Dedifferentiated amniotic fluid mesenchymal stem cell (primary cell): ENCODE measurements around the gene ADARB2.
"Not testable (repeated sequence)": the region's sequence is repeated elsewhere in the genome, so short reads cannot be mapped to it uniquely, and the experiment has no call there.

ENCODE experiments used
- DNase-seq: peaks from one replicate; pipeline ENCODE4 v3.0.0-alpha.2; 2016; ENCODE audit errors: extremely low spot score

The ADARB2 gene

DNA sequence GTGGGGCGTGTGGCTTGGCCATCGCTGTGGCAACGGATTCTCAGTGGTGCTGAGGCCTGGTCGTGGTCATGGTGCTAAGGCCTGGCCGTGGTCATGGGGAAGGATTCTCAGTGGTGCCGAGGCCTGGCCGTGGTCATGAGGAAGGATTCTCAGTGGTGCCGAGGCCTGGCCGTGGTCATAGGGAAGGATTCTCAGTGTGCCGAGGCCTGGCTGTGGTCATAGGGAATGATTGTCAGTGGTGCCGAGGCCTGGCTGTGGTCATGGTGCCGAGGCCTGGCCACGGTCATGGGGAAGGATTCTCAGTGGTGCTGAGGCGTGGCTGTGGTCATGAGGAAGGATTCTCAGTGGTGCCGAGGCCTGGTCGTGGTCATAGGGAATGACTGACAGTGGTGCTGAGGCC lies 327.9 kb downstream of the ADARB2 start:
- DNase-seq, result no peak

DNA sequence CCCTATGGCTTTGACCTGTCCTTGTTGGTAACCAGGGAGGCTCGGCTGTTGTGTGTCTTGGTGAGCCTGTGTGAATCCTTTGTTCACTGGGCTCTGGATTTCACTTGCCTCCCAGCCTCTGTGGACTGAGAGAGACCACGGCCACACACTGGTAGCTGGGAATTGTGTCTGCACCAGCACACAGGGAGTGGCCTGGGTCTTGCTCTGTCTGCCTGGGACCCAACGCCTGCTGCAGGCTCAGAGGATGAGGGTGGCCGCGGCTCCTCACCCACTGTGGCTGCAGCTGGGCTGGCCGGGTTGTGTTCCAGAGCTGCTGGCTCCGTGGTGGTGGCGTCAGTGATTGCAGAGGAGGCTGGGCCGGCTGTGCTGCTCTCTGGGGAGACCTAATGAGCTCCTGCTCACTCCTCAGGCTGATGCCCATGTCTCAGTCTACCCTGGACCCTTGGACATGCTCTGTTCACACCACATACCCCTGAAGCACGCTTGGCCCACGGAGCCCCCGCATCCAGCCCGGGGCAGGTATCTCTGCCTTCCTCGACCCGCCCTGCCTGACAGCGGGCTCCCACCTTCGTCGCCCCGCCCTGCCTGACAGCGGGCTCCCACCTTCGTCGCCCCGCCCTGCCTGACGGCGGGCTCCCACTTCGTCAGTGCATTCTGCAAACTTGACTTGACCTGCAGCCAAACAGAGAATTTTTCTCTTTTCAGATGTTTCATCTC lies 328.5 kb downstream of the ADARB2 start:
- no peak for DNase-seq

DNA sequence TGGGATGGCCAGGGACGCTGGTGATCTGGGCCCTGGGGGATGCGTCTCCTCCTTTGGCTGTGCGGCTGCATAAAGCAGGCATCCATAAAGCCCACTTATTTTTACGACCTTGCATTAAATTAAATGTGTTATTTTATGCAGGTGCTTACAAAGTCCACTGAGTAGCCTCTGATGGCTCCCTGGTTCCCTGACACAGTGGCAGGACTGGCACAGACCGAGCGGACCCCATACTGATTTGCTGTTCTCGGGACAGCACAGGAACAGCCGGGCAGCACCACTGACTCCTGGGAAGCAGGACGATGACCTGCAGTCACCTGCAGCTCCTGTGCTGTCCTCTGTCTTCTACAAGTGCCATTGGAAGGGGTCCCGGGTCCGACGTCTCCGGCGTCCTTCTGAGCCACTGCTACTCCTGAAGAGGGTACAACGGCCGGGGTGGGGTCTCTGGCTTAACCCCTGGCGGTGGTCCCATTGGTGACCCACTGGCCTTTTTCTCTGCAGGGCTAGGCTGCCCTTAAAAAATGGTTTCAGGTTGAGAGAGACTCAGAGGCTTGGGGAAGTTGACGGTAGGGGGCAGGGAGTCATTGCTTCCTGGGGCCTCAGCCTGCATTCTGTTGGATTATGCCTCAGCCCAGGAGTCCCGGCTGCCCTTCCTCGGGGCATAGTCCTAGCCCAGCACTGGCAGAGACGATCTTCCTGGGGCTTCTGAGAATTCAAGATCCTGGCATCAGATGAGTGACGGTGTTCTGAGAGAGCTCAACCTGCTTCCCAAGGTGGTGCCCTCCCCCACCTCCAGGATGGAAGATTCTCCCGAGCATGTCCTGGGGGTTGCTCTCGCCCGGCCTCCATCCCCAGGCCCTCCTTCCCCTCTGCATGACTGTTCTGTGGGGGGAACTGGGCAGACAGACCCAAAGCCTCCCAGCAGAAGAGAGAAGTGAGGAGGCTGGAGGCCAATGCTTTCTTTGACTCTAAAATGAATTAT lies 330.1 kb downstream of the ADARB2 start:
- DNase-seq, result no peak

GRCh38 chr10:1406132-1406966 lies 331.0 kb downstream of the ADARB2 start:
- no peak for DNase-seq

- DNase-seq, result no peak
These were observed 332.7 kb downstream of the ADARB2 start for GRCh38 chr10:1404323-1405260.

DNA sequence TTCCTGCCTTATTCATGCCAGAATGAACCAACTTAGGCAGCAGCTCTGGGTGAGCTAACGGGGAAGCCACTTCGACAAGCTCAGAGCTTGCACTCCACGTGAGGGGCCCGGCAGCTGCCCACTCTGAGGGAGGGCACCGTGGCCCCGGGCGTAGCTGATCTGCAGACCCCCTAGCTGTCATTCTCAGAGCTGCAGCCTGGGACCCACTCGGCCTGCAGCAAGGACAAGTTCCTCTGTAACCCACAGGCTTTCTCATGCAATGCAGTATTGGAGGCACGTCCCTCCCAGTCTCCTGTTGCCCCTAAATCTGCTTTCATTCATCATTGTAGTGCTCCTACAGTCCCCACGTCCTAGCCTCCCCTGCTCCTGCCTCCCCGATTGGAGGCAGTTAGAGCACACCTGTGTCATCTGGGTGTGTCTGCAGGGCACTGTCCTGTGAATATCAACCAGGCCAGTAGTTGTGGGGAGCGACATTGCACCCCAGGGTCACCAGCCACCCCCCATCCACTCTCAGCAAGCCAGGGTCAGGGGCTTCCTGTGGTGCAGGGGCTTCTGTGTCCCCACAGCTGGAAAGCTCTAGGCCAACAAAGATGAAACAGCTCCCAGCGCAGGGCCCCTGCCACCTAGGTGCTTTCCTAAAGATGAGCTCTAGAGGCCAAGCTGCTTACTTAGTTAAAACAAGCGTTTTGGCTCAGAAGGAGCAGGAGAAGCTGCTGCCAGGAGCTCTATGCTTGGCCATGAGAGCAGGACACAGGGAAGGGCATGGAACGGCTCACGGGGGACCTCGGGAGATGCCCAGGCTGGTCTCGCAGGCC lies 333.6 kb downstream of the ADARB2 start:
- DNase-seq, result no peak

DNA sequence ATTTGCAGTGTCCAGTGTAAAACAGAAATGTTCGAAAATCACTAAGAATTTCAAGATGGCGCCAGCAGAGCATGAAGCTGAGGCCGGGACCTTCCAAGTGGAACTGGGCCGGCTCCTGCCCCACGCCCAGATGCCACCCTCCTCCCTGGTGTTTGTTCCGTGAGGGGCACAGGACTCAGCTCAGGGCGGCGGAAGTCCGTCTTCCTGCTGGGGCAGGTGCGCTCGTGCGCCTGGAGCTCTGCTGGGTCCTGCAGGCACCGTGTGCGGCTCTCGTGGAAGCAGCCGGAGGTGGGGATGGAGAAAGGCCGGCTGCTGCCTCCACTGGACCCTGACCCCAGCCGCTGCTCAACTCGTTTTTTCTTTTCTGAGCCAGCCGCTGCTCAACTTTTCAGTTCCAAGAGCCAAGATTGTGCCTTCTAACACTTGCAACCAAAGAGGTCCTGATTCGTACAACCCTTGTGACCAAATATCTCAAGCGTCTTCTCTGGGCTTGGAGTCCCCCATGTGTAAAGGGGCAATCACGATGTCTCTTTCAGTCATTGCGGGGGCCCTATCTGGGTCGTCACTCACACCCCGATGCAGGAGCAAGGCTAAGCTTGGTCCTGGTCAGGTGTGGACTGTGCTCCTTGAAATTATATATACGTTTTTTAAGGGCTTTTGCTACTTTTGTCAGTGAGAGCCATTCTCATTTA lies 334.4 kb downstream of the ADARB2 start:
- DNase-seq, result no peak

GRCh38 chr10:1402016-1402770 lies 335.1 kb downstream of the ADARB2 start:
- no peak for DNase-seq

DNA sequence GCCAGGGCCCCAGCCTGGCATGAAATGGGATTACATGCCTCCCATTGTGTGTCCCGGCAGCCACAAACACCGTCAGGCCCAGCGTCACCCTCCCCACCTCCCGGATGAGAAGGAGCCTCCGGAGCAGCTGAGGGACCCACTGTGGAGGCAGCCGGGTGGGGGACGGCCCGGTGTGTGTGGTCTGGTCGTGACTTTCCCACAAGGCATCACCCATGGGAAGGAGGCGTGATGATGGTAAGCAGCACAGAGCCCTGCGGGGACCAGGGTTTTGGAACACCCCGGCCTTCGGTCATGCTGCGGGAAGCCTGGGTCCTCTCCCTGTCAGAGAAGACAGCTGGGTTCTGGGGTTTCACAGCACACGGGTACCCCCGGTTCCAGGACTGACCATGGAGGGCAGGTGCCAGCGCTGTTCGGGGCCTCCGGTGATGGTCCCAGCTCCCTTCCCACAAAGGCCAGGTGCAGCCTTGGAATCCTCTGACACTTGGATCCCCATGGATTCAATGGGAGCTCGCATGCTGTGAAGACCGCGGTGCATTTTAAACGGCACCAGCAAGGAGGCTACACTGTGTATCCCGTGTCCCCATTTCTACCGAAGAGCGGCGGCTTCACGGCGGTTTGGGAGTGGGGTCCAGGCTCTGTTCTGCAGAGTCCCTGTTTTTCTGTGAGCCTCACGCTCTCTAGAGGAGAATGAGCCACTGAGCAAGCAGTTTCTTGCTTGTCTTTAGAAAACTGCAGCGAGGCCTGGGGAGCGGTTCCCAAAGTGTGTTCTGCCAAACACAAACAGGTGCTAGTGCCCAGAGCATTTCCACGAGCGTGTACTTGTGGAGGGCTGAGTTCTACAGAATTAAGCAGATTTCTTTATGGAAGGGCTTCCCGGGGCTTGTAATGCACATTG lies 336.0 kb downstream of the ADARB2 start:
- no peak for DNase-seq

GRCh38 chr10:1400101-1401070 lies 336.9 kb downstream of the ADARB2 start:
- no peak for DNase-seq

GRCh38 chr10:1399431-1400100 lies 337.8 kb downstream of the ADARB2 start:
- no peak for DNase-seq

DNA sequence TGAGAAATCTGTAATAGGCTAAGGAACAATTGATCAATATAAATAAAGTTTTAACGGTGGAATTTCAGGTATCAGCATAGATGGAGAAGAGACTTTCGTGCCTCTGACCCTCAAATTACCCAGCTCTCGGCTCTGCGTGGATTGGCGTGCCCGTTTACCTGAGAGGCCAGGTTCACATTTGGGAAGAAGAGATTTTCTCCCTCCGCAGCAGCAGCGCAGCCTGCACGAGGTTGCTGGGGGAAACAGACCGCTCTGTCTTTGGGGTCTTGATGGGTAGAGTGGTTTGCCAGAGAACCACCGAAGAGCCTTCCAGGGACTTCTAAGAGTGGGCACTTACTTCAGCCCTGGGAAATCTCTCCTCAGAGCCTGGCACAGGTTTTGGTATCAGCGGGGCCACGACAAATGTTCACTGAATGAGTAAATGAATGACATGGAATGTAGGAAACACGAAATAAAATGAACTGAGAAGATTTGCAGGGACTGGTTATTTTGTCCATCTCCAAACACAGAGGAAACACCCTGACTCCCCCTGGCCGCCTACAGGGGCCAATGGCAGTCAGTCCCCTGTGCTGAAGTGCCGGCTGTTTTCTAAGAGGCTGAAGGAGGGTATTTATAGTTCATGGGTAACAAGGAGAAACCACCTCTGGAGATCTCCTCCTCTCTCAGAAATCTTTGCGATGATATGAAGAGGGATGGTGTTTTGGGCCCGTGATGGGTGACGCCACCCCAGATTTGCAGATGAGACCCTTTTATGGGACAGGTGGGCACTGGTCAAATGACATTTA lies 338.5 kb downstream of the ADARB2 start:
- DNase-seq, result no peak

DNA sequence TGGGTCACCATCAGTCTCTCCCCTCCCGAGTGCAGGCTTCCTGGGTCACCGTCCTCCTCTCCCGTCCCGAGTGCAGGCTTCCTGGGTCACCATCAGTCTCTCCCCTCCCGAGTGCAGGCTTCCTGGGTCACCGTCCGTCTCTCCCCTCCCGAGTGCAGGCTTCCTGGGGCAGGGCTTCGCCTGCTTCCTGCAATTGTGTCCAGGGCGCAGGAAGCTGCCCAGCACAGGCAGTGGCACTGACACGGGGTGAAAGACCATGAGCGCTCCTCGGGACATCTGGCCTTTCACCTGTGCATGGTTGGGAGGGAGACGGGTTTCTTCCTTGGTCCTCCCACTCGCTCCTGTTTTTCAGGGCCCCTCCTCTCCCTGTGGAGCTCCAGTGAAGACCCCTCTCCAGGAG lies 339.2 kb downstream of the ADARB2 start:
- not testable (repeated sequence) for DNase-seq

DNA sequence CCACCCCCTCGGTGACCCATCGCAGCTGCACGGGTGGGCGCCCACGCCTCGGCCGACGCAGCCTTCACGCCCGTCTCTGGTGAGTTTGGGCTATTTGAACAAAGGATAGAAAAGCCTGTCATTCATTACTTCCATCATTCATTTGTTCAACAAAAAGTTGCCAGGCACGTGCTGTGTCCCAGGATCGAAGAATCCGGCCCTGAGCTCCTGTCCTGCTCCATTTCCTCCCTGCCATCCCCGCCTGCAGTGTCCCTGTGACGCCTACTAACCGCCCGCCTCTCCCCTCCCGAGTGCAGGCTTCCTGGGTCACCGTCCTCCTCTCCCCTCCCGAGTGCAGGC lies 341.1 kb downstream of the ADARB2 start:
- no peak for DNase-seq
